DOHH2 (cell line): ENCODE measurements around the gene SLC52A3.
"Not testable (repeated sequence)": the region's sequence is repeated elsewhere in the genome, so short reads cannot be mapped to it uniquely, and the experiment has no call there.

ENCODE experiments used
- EZH2phosphoT487 ChIP-seq: fragments of 200-600 bp; sonication (generic); IDR thresholded peaks from 2 replicates; pipeline ENCODE4 v1.6.1; 2017; ENCODE audit warnings: borderline replicate concordance, mild to moderate bottlenecking, antibody characterized with exemption, low read length, moderate library complexity, mixed read lengths
- TF ChIP-seq, protein P1 (sequence below): fragments of 200-600 bp; sonication (generic); IDR thresholded peaks from one replicate; pipeline ENCODE4 v1.5.1; 2014; ENCODE audit warnings: antibody characterized with exemption, mild to moderate bottlenecking, low read depth, low read length; ENCODE audit not compliant: poor library complexity, severe bottlenecking

DNA sequence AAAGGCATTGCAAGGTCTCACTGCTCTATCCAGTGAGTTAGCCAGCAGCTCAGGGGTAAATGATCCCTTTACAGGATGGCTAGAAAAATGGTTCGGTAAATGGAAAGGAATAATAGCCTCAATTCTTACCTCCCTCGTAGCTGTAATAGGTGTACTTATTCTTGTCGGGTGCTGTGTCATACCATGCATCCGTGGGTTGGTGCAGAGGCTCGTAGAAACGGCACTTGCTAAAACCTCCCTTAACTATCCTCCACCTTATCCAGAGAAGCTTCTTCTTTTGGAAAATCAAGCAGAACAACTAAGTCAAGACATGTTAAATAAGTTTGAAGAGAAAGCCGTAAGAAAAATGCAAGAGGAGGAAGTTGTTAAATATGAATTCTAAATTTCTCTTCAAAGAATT lies 31.7 kb upstream of the SLC52A3 start:
- TF ChIP-seq, protein P1, sequence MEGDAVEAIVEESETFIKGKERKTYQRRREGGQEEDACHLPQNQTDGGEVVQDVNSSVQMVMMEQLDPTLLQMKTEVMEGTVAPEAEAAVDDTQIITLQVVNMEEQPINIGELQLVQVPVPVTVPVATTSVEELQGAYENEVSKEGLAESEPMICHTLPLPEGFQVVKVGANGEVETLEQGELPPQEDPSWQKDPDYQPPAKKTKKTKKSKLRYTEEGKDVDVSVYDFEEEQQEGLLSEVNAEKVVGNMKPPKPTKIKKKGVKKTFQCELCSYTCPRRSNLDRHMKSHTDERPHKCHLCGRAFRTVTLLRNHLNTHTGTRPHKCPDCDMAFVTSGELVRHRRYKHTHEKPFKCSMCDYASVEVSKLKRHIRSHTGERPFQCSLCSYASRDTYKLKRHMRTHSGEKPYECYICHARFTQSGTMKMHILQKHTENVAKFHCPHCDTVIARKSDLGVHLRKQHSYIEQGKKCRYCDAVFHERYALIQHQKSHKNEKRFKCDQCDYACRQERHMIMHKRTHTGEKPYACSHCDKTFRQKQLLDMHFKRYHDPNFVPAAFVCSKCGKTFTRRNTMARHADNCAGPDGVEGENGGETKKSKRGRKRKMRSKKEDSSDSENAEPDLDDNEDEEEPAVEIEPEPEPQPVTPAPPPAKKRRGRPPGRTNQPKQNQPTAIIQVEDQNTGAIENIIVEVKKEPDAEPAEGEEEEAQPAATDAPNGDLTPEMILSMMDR: not testable (repeated sequence)
- not testable (repeated sequence) for TF ChIP-seq EZH2phosphoT487
